Globus pallidus (tissue), 1 donor: Measurements from ENCODE around the gene SMAP1.

Experiments
- DNase-seq: peaks from one replicate; pipeline ENCODE4 v3.0.0-alpha.2; 2015; ENCODE audit warnings: low spot score

SMAP1 gene

DNA sequence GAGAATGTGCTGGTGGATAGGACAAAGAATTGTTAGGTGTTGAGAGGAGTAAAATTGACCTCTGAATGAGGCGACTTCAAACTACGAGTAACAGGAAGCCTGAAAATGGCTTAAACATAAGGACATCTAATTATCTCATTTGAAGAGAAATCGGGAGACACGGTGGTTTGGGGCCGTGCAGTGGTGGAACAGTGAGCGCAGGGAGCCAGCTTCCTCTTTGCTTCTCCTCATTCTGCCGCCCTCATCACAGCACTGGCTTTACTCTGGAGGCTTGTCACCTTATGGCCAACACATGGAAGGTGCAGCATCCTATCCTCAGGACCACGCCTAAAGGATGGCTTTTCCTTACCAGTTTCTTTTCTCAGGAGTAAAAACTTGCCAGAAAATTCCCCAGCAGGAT is 174.9 kb downstream of the SMAP1 start:
- DNase-seq = no peak

DNA sequence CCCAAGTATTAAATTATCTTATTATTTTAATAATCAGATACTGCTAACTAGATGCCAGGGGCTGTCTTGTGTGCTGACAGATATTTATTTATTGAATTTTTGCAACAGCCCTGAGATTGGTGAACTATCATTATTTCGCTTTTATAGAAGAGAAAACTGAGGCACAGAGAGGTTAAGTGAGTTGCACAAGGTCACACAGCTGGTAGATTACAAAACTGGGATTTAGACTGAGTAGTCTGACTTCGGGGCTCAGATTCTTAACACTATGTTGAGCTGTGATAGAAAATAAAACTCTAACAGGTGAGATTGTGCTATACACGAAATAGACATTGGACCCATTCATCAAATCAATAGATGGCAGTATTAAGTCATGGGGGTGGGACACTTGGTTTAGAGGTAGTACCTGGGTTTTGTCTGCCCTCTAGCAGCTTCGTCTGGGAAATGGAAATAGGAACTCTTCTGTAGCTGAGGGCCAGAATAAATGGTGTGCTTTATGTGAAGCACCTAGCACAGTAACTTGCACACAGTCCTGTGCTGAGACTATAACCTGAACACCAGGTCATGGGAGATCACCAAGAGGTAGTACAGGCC is 175.7 kb downstream of the SMAP1 start:
- DNase-seq = no peak

DNA sequence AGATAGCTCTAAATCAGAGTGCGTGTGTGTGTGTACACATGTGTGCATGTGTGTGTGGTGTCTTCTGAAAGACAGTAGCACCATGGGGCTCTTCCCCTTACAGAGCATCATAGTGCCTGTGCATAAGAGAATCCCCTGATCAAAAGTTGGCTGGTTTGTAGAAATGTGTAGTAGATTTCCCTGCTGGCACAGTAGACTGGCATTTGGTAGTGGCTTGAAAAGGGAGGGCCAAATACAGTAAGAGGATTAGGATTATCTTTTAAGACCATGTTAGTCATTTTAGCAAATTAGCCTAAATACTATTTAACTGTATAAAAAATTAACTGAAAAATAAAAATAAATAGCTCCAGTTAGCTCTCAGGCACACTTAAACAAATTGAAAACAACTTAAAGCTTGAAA is 176.6 kb downstream of the SMAP1 start:
- no peak for DNase-seq

DNA sequence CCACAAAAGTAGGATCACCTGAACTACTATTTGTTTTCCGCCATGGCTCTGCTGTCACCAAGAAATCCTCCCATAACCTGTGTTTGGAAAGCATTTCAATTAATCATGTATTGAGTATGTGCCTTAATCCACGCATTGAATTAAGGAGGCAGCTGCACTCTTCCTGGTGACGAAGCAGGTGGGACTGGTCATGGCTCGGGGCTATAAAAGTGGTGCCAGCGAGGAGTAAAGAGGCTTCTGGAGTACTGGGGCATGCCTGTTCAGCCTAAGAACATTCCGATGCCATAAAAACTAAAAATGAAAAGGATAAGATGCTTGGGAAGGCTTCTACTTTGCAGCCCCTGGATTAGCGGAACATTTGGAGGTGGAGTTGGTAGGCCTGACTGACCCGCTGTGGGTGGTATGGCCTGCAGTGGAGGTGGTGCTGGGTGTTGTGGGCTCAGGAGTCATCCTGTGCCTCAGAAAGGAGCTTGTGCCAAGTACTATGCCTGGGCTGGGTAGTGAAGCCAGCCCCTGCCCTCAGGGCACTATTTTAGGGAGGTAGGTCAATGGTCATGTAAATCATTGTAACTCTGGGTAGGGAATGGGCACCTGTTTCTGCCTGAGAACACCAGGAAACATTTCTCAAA is 178.6 kb downstream of the SMAP1 start:
- no peak for DNase-seq

- DNase-seq = no peak
Observed at GRCh38 chr6:70847106-70848084, 179.7 kb downstream of the SMAP1 start.

DNA sequence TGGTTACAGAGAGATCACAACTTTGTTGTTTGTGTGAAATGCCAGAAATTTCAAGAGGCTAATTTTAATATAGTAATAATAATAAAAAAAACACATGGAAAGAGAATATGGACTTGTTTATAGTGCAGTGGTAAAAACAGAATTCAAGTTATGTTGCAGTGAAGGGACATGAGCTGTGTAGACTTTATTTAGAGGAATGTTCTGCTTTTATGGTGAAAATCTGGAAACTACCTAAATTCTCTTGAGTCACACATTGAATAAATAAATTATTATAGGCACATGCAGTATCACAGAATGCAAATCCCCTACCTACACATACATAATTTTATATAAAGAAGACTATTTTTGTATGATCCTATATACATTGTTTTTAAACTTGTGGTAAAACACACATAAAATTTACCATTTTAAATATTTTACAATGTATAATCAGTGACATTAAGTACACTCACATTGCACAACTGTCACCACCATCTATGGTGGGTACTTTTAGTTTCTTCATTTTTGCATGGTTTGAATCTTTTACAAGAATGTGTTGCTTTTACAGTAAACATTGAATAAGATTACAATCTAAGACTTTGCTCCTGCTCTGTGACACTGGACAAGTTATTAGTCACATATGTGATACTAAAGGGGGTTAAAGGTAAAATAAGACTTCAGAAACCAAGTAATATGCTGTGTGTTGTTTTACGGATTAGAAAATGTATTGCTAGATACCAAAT is 181.8 kb downstream of the SMAP1 start:
- no peak for DNase-seq

DNA sequence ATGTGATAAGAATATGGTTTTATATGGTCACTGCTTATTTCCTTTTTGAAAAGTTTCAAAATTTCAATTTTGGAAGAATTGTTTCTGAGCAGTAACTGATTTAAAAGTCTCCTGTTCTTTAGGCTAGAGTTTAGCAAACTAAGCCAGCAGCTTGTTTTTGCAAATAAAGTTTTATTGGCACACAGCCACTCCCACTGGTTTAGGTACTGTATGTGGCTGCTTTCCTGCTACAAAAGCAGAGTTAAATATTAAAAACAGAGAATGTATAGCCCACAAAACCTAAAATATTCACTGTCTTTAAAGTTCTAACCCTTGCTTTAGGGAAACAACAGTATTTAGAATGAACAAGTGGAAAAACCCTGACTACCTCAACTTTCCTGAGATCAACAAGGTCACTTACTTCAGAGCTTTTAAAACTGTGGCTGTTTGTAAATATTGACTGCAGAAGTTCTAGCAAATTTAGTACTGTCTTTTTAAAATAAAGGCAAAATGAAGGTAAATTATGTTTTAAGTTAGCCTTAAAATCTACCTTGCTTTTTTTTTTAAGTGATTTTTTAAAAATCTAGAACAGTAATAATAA is 185.1 kb downstream of the SMAP1 start:
- DNase-seq = no peak

DNA sequence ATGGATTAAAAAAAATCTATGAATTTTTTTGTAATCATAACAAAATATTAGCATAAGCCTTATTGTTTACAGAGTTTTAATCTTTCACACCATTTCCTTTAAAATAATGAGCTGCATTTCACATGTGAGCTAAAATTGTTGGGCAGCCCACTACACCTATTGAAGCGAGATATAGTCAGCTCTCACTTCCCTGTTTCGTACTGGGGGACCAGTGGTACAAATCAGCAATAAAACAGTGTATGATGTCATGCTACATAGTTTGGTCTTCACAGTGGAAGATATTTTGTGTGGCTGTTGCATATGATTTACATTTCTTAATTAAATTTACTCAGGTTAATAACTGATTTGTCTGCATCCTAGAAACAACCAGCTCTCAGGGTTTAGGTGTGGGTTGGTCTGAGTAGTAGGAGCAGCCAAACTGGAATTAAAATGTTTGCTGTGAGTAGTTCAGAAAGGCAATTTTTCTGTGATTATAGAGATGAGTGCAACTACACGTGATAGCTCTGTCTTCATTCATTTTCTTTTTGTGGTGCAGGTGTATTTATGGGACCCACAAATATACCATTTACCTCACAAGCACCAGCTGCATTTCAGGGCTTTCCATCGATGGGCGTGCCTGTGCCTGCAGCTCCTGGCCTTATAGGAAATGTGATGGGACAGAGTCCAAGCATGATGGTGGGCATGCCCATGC is 189.8 kb downstream of the SMAP1 start:
- DNase-seq = no peak

GRCh38 chr6:70860045-70860444 is 192.4 kb downstream of the SMAP1 start:
- DNase-seq = no peak

DNA sequence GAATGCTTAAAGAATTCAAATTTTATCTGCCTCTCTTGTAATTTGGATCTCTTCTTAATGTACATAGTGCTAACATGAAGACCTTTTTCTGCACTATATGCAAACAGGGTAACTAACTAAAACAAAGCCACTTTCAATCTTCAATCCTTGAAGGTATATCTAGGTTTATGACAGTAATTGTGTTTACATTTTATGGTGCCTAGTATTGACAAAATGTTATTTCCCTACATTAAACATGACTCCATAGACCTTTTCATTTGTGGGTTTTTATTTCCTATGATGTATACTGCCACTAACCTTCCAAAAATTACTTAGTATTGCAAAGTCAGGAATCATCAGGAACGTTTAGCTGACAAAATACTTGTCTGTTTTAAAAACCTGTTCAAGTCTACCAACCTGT is 193.2 kb downstream of the SMAP1 start:
- DNase-seq = no peak

DNA sequence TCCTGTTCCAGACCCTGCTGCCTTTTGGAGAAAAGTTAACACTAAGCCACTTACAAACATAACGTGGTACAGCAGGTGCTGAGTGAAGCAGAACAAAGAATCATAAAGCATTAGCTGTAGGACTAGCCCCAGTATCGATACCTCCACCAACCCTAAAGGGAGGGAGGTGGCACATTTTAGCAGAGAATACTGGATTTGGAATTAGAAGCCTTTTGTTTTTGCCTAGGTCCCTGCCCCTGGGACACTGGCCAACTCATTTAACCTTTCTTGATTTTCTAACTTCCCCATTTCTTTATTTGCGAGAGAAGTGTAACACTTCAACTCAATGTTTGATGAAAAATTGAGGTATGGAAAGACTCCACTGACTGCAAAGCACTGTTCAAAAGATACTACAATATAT is 195.7 kb downstream of the SMAP1 start:
- DNase-seq = no peak

DNA sequence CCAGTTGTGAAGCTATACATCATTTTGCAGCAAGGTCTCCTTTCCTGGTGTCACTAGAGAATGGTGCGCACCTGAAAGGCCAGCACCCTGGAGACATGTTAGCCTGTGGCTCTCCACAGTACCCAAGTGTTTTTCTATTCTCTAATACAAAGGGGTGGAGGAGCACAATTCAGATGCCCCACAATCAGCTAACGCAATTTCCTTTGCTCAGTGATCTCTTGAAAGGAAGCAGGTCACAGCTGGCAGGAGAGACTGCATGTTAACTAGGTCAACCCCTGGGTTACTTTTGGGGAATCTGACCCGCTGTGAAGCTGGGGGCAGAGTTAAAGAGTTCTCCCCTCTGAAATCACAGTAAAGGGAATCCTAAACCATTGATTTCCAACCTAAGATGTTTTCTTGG is 196.7 kb downstream of the SMAP1 start:
- no peak for DNase-seq

DNA sequence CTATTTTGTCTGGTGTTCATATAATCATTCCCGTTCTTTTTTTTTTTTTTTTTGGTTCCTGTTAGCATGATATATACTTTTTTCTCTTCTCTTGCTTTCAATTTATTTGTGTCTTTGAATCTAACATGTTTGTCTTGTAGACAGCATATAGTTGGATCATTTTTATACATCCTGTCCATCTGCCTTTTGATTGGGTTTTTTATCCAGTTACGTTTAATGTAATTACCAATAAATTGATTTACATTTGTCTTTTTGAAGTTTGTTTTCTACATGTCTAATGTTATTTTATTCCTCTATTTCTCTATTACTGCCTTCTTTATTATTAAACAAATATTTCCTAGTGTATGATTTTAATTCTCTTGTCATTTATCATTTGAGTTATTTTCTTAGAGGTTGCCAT is 204.8 kb downstream of the SMAP1 start:
- DNase-seq = no peak

DNA sequence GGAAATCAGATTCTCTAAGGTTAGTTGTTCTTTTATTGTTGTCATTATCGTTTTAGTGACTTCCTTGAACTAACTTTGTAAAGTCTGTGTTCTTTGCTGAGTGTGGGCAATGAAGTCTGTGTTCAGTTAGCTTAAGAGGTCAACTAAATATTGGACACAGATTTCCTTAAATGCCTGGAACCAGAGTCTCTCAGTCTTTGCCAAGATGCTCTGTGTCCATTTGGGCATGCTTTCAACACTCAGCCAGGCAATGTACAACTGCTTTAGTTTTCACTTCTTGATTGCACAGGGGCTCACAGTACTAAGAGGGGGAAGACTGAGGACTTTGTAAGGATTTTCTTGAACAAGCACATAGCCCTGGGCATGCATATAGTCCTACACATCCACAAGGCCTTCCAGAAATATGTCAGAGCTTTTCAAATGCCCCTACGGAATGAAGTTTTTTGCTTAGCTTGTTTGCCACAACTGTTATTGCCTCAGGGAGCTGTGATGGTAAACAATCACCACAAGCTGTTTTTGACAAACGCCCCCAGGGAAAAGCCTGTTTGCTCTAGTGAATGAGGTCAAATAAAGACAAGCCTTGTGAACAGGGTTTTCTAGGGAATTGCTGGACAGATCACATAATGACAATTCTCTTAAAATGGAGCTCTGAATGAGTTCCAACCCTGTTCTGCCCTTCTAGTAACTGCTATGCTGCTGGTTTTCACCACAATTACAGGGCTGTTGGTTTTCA is 206.7 kb downstream of the SMAP1 start:
- DNase-seq = no peak

DNA sequence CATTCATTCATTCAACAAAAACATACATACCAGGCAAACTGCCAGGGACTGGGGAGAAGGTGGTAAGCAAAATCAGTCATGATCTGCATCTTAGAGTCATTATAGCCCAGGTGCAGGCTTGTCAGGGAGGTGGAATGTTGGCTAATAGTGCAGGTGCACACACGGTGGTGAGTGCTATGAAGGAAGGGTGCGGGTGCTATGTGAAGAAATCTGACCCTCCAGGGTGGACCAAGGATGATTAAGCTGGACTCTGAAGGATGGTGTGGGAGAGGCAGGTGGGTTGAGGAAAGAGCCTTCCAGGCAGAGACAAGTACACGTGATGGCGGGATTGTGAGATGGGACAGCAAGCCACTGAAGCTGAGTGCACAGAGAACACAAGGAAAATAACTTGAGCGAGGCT is 211.8 kb downstream of the SMAP1 start:
- DNase-seq = no peak

GRCh38 chr6:70884074-70884983 is 216.6 kb downstream of the SMAP1 start:
- peak; percentile 51 for DNase-seq

DNA sequence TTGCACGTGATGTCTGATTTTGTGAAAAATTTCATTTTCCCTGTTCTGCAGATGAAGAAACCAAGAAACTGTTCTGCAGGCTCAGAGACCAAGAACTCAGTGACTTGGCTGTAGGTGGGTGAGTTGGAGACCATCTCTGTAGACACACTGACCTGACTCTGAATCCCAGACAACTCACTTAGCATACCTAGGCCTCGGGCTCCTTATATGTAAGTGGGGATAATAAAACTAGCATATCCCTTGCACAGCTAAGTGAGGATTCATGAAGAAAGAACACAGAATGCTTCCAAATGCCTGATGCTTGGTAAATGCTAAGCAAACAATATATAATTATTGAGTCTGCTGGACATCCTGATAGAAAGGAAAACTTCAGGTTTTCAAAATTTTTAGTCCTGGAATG is 218.4 kb downstream of the SMAP1 start:
- no peak for DNase-seq

DNA sequence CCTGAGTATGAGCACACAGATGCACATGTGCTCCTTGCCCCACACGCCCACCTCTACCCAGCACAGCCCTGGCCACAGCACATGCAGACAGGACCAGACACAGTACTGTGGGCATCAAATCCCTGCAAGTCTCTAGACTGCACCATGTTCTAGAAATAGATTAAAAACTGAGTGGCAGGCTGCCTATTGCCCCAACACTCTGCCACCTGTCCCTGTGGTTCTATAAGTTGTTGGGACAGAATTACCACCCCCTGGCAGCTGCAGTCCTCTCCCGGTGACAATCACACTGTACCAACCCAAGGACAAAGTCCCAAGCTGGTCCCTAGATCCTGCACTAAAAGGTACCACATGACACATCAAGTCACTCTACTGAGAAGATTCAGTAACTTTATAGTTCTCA is 219.0 kb downstream of the SMAP1 start:
- DNase-seq = no peak

GRCh38 chr6:70889270-70889669 is 221.6 kb downstream of the SMAP1 start:
- DNase-seq = no peak

DNA sequence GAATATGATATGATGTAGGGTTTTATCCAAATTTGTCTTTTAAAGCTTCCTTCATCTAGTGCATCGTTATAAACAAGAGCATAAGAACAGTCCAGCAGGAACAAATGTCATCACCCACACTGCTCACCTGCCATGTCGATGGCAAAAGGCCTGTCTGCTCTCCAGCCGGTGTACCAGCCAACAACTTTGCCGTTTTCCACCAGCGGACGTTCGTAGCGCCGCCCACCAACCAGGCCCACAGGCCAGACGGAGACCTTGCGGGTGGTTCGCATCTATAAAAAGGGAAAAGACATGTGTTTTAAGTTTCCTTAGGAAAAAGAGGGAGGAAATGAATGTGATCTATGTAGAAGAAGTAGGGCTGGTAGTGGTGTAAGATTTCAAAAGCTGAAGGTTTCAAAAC is 226.3 kb downstream of the SMAP1 start:
- no peak for DNase-seq
